ENCODE data around the gene MEF2B.
A peak's percentile ranks its signal among the peaks of the same experiment; 100 is the strongest.
"Not testable (repeated sequence)": the region's sequence is repeated elsewhere in the genome, so short reads cannot be mapped to it uniquely, and the experiment has no call there.

The MEF2B gene

DNA sequence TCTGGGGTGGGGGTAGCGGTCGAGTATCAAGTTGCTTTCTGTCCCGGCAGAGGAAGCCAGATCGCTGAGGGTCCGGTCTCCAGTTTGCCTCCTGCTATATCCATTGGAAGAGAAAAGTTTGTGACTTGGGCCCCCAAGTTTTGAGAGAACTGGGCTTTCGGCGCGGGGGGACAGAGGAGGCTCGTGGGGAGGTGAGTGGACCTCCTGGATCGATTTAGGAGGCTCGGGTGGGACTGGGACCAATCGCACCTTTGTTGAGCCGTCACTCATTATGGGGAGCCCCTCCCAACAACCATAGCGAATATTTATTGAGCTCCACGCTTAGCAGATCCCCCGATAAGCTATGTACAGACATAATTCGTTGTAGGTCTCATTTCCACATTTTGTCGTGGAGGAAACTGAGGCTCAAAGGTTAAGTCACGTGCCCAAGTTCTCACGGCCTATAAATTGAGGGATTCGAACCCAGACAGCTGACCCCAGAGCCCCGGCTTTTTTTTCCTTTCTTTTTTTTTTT, 22.9 kb upstream of the MEF2B start:
- DNase-seq, result peak in 1 of 2 donors; percentile 28

DNA sequence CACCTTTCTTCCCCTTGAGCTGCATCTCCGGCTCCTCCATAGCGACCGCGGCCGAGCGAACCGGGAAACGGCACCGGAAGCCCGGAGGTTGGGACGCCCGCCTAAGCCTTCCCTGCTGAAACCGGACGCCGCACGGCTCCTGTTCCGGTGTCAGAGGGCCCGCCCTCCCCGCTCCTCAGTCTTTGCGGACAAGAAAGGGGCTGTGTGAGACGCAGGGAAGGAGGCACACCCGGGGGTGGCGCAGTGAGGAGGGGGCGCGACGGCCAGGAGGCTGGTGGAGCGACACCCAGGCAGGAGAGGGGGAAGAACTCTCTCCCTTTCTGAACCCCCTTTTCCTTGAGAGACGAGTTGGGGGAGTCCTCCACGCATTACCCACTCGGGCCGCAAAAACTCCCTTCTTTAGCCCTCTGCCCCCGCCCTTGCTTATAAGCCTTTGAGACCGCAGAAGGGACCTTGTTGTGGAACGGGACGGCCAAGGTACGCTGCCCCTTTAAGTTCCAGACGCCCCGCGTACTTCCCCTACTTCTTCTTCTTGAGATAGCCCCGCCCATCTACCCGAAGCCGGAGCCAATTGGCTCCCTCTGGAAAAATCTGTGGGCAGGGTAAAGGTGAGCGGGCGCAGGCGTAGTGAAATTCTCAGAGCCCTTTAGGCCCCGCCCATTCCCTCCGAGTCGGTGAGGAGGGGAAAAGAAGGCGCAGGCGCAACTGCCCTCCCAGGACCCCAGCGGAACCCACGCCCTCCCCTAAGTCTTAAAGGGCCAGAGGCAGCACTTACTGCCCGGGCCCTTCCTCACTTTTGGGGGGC, 22.2 kb upstream of the MEF2B start, which contains the start of the genes BORCS8 and RFXANK:
Gene BORCS8 (minus strand): TSS at position 75 of the 805 bp plus-strand sequence. CDS start 35 bp downstream, at position 40.
Gene RFXANK (plus strand): TSS at position 181 of the 805 bp plus-strand sequence. CDS start 1,689 bp downstream, outside the sequence.
- peak; percentile 99 for DNase-seq

DNA sequence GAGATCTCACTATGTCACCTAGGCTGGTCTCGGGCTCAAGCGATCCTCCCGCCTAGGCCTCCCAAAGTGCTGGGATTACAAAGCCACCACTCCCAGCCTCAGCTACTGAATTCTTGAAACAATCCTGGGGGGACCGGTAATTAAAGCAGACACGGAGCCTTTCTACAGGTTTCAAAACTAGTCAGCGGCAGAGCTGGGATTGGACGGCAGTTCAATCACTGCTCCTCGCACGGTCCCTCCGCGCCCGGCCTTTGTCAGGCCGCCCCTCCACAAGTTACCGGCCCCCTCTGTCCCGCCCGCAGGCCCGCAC, 21.7 kb upstream of the MEF2B start:
- no peak for DNase-seq

DNA sequence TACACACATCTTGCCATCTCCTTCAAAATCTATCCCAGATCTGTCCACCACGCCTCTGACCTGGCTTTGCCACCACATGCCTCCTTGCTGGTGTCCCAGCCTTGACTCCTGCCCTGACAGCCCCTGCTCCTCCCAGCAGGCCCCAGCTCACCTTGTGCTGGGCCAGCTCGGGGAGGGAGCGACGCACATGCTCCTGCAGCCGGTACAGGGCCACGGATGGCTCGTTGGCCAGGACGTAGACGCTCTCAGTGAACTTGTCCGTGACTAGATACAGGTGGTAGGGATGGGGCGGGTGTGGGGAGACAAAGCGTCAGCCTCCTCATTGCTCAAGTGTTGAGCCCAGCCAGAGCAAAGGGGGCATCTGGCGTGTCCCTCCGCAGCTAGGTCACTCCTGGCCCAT, 16.7 kb upstream of the MEF2B start:
- no peak for DNase-seq

DNA sequence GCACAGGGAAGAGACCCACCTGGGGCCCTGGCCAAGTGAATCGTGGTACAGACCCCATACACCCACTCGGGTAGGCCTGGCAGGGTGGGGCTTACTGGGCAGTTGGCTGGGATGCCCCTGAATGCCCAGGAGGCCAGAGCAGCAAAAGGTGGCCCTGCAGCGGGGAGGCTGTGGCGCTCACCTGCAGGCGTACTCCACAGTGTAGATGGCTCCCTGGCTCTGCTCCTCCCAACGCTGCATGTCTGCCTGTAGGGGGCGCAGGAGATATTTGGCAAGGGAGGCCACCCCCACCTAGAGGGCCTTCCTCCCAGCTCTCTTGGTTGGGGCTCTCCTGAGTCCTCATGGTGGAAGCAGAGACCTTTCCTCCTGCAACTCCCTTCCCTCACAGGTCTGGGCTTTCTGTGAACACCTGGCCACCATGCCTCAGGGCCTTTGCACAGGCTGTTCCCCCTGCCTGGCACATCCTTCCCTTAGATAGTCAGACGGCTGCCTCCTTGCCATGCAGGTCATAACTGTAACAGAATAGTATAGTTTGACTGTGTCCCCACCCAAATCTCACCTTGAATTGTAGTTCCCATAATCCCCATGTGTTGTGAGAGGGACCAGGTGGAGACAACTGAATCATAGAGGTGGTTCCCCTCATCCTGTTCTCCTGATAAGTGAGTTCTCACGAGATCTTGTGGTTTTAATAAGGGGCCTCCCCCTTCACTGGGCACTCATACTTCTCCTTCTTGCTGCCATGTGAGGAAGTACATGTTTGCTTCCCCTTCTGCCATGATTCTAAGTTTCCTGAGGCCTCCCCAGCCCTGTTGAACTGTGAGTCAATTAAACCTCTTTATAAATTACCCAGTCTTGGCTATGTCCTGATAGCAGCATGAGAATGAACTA, 16.0 kb upstream of the MEF2B start:
- DNase-seq, result peak; percentile 60 to 68

DNA sequence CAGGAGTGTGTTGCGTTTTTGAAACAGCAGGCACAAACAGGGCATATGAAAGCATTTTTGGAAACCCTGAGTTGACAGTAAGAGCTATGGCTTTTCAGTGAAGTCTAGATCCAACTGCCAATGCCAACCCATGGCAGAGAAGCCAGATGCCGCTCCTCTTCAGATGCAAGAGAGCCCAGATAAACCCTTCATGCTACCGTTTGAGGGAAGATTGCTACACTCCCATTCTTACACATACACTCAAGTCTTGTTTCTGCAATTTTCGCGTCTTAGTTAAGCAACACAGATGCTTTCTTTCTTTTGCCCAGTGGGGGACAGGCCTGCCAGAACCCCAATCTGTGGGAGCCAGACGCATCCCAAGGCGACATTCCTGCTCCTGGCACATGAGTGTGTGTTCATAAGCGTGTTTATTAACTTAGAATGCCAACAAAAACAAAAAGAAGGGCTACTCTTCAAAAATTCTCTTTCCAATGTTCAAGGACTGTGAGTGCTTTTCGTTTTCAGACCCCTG, 11.5 kb upstream of the MEF2B start:
- DNase-seq, result no peak

DNA sequence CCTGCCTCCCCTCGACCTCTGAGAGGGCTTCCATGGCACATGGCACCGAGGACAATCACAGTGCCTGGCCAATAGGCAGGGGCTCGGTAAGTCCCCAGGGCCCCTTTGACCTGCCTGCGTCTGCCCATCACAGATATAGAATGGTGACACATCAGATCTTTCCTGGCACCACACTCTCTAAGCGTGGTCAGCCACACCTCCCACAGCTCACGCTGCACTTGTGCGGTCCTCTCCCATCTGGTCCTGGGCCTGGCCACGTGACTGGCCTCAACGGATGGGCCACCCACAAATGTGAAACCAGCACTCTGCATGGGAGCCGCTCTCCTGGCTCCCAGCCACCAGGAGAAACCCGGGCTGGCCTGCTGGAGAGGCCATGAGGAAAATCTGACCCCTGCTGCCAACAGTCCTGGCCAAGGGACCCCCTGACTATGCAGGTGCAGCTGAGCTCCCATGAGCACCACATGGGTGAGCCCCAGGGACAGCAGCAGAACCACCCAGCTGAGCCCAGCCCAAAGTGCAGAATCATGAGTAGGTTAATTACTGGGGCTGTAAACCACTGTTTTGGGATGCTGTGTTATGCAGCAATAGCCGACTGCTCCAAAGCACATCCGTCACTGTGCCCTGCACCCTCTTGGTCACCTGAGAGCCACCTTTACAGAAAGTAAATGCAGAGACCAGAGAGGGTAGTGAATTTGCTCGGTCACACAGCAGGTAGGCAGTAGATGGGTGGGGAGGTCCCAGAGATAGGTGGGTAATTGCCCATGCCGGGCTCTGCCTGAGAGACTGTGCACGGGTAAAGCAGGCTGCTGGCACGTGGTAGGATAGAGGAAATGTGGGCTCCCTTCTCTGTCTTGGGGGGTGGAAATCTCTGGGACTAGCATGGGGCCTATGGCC, 9.7 kb upstream of the MEF2B start:
- no peak for DNase-seq

DNA sequence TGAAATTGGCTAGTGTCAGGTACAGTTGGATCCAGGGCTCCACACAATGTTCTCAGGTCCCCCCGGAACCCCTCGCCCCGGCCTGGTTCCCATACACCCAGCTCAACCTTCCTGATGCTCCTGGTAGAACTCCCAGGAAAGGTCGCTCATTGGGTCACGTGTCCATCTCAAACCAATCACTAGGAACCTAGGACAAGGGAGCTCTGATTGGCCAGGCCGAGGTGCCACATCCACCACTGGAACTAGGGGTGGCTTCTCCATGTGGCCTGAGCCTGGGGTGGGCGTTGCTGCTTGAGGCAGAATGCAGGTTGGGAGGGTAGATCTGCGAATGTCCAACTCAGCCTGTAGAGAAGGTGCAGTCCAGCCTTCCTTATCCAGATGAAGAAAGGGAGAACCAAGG, 6.9 kb upstream of the MEF2B start:
- DNase-seq, result no peak

DNA sequence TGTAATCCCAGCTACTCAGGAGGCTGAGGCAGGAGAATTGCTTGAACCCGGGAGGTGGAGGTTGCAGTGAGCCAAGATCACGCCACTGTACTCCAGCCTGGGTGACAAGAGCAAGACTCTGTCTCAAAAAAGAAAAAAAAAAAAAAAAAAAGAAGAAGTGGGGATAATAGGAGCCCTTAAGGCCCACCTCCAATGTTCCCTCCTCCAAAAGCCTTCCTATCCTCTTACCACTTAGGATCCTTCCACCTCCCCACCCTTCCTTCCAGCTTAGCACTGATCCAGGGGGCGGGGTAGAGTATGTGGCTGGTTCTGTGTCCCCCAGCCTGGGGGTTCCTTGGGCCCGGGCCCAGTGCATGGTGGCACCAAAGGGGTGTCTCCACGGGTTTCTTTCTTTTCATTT, 3.2 kb upstream of the MEF2B start:
- not testable (repeated sequence) for DNase-seq

DNA sequence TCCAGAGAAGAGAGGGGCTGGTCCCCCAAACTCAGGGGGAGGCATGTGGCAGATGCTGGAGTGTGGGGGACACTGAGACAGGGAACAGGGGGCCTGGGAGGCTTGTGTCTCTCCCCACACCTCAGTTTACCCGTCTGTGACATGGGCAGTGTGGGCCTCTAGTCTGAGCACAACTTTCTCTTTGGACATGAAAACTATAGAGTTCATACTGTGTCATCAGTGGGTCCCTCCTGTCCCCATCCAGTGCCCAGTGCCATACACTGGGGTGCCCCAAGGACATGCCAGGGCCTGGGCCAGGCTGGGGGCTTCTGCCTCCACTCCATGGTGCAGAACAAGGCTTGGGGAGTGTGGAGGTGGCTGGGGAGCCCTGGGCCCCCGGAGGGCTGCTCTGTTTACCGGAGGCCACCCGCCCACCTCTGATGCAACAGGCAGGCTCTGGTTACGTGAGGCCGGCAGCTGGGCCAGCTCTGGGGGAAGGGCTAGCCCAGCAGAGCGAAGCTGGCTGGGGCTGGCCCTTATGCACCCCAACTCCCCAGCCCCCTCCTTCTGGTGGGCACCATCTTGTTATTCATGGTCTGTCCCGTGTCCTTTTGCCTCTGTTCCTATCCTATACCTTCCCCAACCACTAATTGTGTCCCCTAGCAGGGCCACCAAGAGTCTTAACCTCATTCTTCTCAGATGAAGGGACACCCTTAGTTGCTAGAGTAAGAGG, 1.9 kb upstream of the MEF2B start:
- DNase-seq, result no peak

DNA sequence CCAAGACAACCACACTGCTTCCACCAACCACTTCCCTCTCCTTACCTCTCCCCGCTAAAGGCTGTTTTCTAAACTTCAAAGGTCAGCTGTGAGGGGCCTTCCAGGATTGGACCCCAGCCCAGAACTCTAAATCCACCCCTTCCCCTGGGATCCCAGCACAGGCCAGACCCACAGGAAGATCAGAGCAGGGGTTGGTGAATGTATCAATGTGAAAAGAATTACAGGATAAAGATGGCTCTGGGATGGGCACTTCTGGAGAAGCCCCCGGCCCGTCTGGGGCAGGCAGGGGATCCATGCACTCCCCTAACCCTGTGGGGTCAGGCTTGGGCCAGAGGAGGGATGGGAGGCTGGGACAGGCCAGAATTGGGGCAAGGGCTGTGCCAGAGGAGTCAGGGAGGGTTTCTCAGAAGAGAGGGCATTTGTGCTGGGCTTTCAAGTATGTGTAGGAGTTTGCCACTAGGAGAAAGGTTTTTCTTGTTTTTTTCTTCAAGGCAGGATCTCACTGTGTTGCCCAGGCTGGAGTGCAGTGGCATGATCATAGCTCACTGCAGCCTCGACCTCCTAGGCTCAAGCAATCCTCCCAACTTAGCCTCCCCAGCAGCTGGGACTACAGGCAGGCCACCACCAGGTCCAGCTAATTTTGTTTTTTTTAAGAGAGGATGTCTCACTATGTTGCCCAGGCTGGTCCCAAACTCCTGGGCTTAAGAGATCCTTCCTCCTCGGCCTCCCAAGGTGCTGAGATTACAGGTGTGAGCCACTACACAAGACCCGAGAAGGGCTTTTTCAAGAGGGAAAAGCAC, 1.0 kb upstream of the MEF2B start:
- no peak for DNase-seq

DNA sequence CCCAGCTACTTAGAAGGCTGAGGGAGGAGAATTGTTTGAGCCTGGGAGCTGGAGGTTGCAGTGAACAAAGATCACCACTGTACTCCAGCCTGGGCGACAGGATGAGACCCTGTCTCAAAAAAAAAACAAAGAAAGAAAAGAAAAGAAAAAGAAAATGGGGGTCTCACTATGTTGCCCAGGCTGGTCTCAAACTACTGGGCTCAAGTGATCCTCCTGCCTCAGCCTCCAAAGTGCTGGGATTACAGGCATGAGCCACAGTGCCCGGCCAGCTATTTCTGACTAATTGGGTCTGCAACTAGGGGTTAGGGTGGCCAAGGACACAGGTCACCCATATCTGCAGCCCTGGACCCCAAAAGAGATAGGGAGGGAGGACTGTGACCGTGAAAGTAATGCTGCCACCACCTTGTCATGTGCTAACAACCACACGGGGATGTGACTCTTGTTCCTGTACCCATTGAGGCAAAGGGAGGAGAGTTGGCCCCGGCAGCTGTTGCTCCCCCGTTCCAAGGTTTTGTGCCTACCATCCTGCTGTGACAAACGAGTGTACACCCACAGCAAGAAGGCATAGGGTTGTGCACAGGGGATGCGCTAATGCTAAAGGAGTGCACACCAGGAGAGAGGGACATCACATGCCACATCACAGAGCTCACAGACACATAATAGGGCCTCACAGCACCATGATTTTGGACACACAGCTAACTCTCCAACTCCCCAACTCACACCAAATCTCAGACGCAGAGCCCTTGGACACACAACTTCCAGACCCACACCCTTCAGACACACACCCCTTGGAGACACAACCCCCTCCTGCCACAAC, 619 bp downstream of the MEF2B start:
- DNase-seq, result no peak

DNA sequence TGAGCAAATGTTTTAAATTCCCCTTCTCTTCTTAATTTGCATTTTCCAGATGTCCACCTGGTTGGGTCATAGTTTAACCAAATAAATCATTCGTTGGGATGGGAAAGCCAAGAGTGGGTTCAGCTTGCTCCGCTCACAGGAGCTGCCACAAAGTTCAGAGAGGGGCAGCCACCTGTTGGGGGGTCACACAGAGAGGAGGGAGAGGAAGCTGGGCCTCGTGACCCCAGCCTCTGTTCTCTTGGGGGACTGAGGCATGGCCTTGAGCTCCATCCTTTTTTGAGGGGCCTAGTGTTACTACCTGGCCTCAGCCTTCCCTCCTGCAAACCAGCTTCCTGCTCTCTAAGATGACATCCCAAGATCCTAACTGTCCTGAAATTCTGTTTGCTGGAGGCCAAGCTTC, 2.5 kb downstream of the MEF2B start:
- DNase-seq, result no peak

DNA sequence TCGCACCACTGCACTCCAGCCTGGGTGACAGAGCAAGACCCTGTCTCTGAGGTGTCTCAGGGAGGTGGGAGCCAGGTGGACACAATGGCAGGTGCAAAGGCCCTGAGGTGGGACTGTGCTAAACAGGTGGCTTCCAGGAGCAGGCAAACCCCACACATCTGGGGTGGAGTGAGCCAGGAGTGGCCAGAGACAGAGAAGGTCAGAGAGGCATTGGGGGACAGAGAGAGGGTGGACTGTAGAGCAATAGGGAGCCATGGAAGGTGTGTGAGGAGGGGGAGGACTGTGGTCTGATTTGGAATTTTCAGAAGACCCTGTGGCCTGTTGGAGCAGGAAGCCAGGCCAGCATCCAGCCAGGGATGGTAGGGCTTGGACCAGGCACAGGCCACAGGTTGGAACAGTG, 4.7 kb downstream of the MEF2B start:
- DNase-seq, result no peak

DNA sequence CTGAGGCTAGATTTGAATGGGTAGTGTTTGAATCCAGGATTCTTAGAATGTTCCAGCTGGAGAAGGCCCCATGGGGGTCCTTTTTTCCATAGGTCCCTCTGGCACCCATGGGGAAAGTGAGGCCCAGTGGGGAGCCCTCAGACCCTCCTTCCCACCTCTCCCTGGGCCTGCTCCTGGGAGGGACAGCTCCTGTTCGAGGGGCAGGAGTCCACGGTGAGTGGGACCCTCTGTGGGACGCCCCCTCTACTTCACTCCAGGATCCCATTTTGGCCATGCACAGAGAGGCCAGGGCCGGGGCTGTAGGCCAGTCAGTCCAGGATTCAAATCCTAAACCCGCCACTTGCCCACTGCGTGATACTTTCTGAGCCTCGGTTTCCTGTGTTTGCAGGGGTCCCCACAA, 7.6 kb downstream of the MEF2B start:
- no peak for DNase-seq

DNA sequence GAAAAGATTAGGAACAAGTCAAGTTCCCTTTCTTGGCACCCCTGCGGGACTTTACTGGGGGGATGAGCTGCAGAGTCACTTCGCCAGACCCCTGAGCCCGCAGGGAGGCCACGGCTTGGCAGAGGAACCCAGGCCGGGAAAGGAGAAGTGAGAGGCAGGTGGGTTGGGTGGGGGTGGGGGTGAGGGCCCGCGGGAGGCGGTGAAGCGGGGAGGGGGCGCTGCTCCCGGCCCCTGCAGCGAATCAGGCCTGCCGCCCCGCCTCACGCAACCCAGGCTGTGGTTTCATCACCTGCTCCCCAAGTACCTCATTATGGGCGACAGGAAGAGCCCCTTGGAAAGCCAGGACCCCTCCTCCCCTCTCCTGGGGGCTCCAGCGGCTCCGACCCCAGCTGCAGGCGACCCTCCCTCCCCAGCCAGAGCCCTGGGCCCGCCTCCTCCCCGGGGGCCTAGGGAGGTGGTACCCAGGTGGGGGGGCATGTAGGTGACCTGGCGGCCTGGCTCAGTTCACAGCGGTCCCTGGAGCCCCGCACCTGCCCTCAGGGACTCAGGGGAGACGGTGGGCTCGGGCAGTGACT, 9.5 kb downstream of the MEF2B start:
- peak in 1 of 2 donors; percentile 46 for DNase-seq

DNA sequence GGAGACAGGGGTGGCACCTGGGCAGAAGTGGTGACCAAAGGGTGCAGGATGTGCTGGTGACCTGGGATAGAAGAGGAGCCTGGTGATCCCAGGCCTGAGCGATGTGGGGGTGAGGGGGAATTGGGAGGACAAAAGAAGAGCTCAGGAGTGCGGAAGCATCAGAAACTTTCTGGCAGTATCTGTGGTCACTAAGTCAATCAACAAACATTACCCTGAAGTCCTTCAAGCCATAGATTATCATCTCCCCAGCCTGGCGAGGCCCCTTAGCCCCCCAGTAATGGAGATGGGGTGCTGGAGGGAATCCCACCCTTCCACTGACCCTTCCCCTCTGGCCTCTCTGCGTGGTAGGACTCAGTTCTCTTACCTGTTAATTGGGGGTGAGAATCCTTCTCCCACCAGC, 10.5 kb downstream of the MEF2B start:
- DNase-seq, result no peak

DNA sequence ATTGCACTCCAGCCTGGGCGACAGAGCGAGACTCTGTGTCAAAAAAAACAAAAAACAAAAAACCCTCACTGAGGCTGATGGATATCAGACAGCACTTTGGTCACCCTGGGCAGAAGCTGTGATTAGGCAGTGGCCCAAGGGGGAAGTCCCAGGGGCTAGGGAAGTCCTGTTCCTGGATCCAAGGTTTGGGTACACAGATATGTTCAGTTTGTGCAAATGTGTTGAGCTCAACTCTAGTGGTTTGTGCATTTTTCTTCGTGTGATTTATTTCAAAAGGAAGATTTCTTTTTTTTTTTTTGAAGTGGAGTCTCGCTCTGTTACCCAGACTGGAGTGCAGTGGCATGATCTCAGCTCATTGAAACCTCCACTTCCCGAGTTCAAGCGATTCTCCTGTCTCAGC, 12.3 kb downstream of the MEF2B start:
- no peak for DNase-seq

DNA sequence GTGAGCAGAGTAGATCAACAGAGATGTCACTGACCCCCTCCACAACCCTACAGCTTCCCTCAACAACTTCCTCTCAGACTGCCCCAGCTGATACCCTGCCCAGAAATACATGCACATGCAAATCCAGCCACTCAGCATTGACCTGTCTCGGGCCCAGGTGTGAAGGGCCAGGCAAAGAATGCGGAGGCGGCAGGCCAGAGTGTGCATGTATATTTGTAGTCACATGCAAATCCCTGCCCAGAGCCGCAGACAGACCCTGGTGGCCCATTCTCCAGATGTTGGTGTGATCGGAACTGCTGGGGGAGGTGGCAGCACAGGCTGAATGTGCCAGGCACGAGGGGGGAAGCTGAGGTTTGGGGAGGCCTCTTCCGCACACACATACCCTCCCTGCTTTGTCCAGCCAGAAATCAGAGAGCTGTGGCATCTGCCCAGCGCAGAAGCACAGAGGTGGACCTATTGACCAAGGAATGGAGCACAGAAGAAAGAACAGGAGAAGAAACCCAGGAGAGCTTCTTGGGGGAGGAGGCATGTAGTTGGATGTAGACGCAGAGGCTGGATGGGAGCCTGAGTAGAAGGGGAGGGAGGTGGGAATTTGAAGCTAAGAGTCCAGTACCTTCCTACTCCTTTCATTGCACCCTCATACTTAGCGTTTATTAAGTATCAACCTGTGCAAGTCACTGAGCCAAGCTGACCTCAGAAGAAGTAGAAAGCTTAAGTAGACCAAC, 14.4 kb downstream of the MEF2B start:
- peak in 1 of 2 donors; percentile 13 for DNase-seq
